Osteoblast (primary cell): ENCODE data around the gene GABARAPL2. TPM values are rescaled to one million over a fixed set of nuclear protein-coding genes. Genes with fewer than 3 reads are reported as not detected.
A peak's percentile ranks its signal among the peaks of the same experiment; 100 is the strongest.
"Not testable (repeated sequence)": the region's sequence is repeated elsewhere in the genome, so short reads cannot be mapped to it uniquely, and the experiment has no call there.

Source experiments
- DNase-seq: peaks from one replicate; pipeline ENCODE4 v3.0.0; 2011; ENCODE audit warnings: low spot score, mixed read lengths; ENCODE audit not compliant: insufficient read length; ENCODE audit errors: missing footprints
- H2AFZ ChIP-seq: 2 replicates; pipeline ENCODE4 v1.6.0; 2011; ENCODE audit warnings: mild to moderate bottlenecking, low read length
- H3K27ac ChIP-seq: 2 replicates; pipeline ENCODE4 v1.5.1; 2011; ENCODE audit warnings: mild to moderate bottlenecking, low read depth, low read length, moderate library complexity
- H3K27me3 ChIP-seq: 2 replicates; pipeline ENCODE4 v1.6.0; 2012; ENCODE audit warnings: mild to moderate bottlenecking, control low read depth, inconsistent platforms, low read length, moderate library complexity; ENCODE audit not compliant: insufficient read depth
- H3K36me3 ChIP-seq: 2 replicates; pipeline ENCODE4 v1.5.1; 2011; ENCODE audit warnings: mild to moderate bottlenecking, low read length, control low read depth, moderate library complexity; ENCODE audit not compliant: insufficient read depth
- H3K4me1 ChIP-seq: 2 replicates; pipeline ENCODE4 v1.5.1; 2011; ENCODE audit warnings: mild to moderate bottlenecking, low read length, control low read depth, moderate library complexity; ENCODE audit not compliant: insufficient read depth
- H3K4me2 ChIP-seq: 2 replicates; pipeline ENCODE4 v1.6.0; 2011; ENCODE audit warnings: mild to moderate bottlenecking, low read length; ENCODE audit not compliant: insufficient read depth
- H3K4me3 ChIP-seq: fragments of 200-600 bp; sonication (generic); 3 replicates; pipeline ENCODE4 v1.5.1; 2012; ENCODE audit warnings: mild to moderate bottlenecking, low read length, inconsistent platforms; ENCODE audit not compliant: insufficient read depth
- H3K79me2 ChIP-seq: 2 replicates; pipeline ENCODE4 v1.6.0; 2012; ENCODE audit warnings: mild to moderate bottlenecking, low read length, control low read depth, inconsistent platforms; ENCODE audit not compliant: insufficient read depth
- H3K9me3 ChIP-seq: 2 replicates; pipeline ENCODE4 v1.5.1; 2011; ENCODE audit warnings: low read depth, low read length, control low read depth
- H4K20me1 ChIP-seq: 2 replicates; pipeline ENCODE4 v1.6.0; 2012; ENCODE audit warnings: mild to moderate bottlenecking, low read length, control low read depth; ENCODE audit not compliant: insufficient read depth
- total RNA-seq: library from RNA; depleted of rRNA; stranded (reverse); fragments of >200 nt; gene quantifications from 2 replicates; pipeline ENCODE4 v1.2.3, GENCODE V29; 2012
- TF ChIP-seq, protein P1 (sequence below): IDR thresholded peaks from 2 replicates; pipeline ENCODE4 v1.5.1; 2011; ENCODE audit warnings: mild to moderate bottlenecking, low read depth, low read length, moderate library complexity; ENCODE audit errors: extremely low read depth

Gene GABARAPL2
- total RNA-seq, 1 donor, result 32.9 TPM

- Histone ChIP-seq H2AFZ (no peak overlapping the region), H3K4me3 (no peak overlapping the region), H3K36me3 (no peaks in the 10 kb centered on the region), H4K20me1 (no peaks in the 10 kb centered on the region), H3K4me2 (no peak overlapping the region), H3K9me3 (no peaks in the 10 kb centered on the region), H3K79me2 (no peaks in the 10 kb centered on the region), H3K4me1 (peaks cover 28% of the 10 kb centered on the region), H3K27ac (no peak overlapping the region), H3K27me3 (no peaks in the 10 kb centered on the region)
- DNase-seq, result no peak
- TF ChIP-seq, protein P1, sequence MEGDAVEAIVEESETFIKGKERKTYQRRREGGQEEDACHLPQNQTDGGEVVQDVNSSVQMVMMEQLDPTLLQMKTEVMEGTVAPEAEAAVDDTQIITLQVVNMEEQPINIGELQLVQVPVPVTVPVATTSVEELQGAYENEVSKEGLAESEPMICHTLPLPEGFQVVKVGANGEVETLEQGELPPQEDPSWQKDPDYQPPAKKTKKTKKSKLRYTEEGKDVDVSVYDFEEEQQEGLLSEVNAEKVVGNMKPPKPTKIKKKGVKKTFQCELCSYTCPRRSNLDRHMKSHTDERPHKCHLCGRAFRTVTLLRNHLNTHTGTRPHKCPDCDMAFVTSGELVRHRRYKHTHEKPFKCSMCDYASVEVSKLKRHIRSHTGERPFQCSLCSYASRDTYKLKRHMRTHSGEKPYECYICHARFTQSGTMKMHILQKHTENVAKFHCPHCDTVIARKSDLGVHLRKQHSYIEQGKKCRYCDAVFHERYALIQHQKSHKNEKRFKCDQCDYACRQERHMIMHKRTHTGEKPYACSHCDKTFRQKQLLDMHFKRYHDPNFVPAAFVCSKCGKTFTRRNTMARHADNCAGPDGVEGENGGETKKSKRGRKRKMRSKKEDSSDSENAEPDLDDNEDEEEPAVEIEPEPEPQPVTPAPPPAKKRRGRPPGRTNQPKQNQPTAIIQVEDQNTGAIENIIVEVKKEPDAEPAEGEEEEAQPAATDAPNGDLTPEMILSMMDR, result no peak
Observed at GRCh38 chr16:75589306-75589705, 23.1 kb downstream of the GABARAPL2 start.

DNA sequence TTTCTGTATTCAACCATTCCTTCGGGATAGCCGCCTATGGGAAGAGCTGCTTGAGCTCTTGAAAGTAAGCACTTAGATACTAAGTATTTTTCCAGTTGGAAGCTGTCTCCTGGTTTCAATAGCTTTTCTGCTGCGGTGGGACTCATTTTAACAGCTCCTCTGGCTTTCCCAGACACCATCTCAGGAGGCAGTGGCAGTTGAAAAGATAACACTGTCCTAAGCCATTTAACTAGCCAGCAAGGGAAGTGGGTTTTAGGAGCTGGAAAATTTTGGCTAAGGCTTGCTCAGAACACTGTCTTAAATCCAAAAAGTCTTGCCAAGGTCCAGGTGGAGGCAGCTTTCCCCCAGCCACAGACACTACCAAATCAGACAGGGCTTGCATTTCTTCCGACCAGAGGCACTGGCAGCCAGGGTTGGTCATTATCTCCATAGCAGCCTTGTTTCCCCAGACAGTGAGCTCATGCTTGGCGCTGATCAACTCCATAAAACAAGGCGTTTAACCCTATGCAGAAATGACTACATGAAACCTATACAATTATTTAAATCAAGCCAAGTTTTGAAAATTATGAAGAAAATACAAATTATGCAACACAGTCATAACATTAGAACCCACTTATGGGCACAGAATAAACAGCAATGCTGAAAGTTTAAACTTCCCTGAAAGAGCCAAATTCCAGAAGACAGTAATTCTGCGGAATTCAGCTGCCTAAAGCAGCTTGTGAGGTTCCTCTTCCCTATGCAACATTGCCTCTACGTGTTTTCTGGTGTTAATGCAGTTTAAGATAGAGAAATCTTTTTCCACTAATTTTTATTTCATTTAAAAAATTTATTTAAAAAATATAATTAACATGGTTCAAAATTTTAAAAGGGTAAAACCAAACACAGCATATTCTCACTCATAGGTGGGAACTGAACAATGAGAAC is 25.0 kb downstream of the GABARAPL2 start:
- no peaks in the 10 kb centered on the region for H3K27me3 ChIP-seq
- H3K4me2 ChIP-seq, result peak overlapping the region; percentile 72
- no peaks in the 10 kb centered on the region for H3K79me2 ChIP-seq
- DNase-seq, result peak; percentile 88
- peak overlapping the region; percentile 93 for H3K27ac ChIP-seq
- H3K4me3 ChIP-seq, result peak overlapping the region; percentile 3
- H4K20me1 ChIP-seq, result no peaks in the 10 kb centered on the region
- TF ChIP-seq, protein P1, result peak; percentile 47
- H3K9me3 ChIP-seq, result no peaks in the 10 kb centered on the region
- H3K4me1 ChIP-seq, result peaks cover 29% of the 10 kb centered on the region
- H2AFZ ChIP-seq, result peak overlapping the region; percentile 6
- no peaks in the 10 kb centered on the region for H3K36me3 ChIP-seq

- not testable (repeated sequence) for H3K27me3 ChIP-seq, H3K36me3 ChIP-seq, H3K9me3 ChIP-seq, H4K20me1 ChIP-seq, H3K4me2 ChIP-seq, DNase-seq, H3K79me2 ChIP-seq, H2AFZ ChIP-seq, H3K4me3 ChIP-seq
- Histone ChIP-seq H3K27ac (peak overlapping the region; percentile 2), H3K4me1 (peaks cover 29% of the 10 kb centered on the region)
Observed at GRCh38 chr16:75591927-75592326, 25.7 kb downstream of the GABARAPL2 start.

GRCh38 chr16:75593308-75593707 is 27.1 kb downstream of the GABARAPL2 start:
- Histone ChIP-seq H3K4me3 (no peak overlapping the region), H3K9me3 (no peaks in the 10 kb centered on the region), H3K27ac (no peak overlapping the region), H3K79me2 (no peaks in the 10 kb centered on the region), H3K4me1 (peaks cover 29% of the 10 kb centered on the region), H3K27me3 (no peaks in the 10 kb centered on the region), H2AFZ (no peak overlapping the region), H3K36me3 (peaks cover 12% of the 10 kb centered on the region), H4K20me1 (no peaks in the 10 kb centered on the region), H3K4me2 (no peak overlapping the region)
- no peak for DNase-seq
- TF ChIP-seq, protein P1, result no peak
